HepG2 (cell line): ENCODE data around the gene NAALAD2. TPM values are rescaled to one million over a fixed set of nuclear protein-coding genes. Genes with fewer than 3 reads are reported as not detected.

Experiments
- CENPT ChIP-seq: sonication (generic); formaldehyde crosslinking; IDR thresholded peaks from 2 replicates; pipeline ENCODE4 v1.8.0; 2022; ENCODE audit warnings: low read depth, mild to moderate bottlenecking, moderate library complexity, missing genetic modification reagents
- CREM ChIP-seq, 2 experiments: sonication (generic) in 1 of 2; formaldehyde crosslinking in 1 of 2; IDR thresholded peaks; 2 replicates each; pipeline versions ENCODE4 v1.4.0 to v1.6.1; 2016 to 2020; ENCODE audit warnings: antibody characterized with exemption in 1 of 2, mild to moderate bottlenecking in 1 of 2, missing genetic modification reagents in 1 of 2
- ETV6 ChIP-seq: sonication (generic); formaldehyde crosslinking; conservative IDR thresholded peaks from 2 replicates; pipeline ENCODE4 v1.4.0; 2020; ENCODE audit warnings: missing genetic modification reagents
- KMT2B ChIP-seq: IDR thresholded peaks from 2 replicates; pipeline ENCODE4 v1.6.1; 2016; ENCODE audit warnings: missing genetic modification reagents, missing compliant biosample characterization
- MLX ChIP-seq: IDR thresholded peaks from 2 replicates; pipeline ENCODE4 v1.6.1; 2016
- MLXIP ChIP-seq: sonication (generic); formaldehyde crosslinking; IDR thresholded peaks from 2 replicates; pipeline ENCODE4 v1.9.0; 2021; ENCODE audit warnings: missing genetic modification reagents, borderline replicate concordance
- RFX1 ChIP-seq: fragments of 450-650 bp; IDR thresholded peaks from 2 replicates; pipeline ENCODE4 v1.6.1; 2017
- SAFB2 ChIP-seq: sonication (generic); formaldehyde crosslinking; IDR thresholded peaks from 2 replicates; pipeline ENCODE4 v1.5.1; 2020; ENCODE audit warnings: missing genetic modification reagents, low read depth, mild to moderate bottlenecking, borderline replicate concordance
- SPEN ChIP-seq: sonication (generic); formaldehyde crosslinking; IDR thresholded peaks from 2 replicates; pipeline ENCODE4 v1.5.1; 2020; ENCODE audit warnings: low read depth, mild to moderate bottlenecking, missing genetic modification reagents
- STAT5B ChIP-seq: sonication (generic); formaldehyde crosslinking; IDR thresholded peaks from 2 replicates; pipeline ENCODE4 v1.4.0; 2020; ENCODE audit warnings: missing genetic modification reagents
- TEF ChIP-seq: sonication (generic); formaldehyde crosslinking; IDR thresholded peaks from 2 replicates; pipeline ENCODE4 v1.5.0; 2020; ENCODE audit warnings: missing genetic modification reagents
- U2AF1 ChIP-seq: fragments of 200-400 bp; formaldehyde crosslinking; optimal IDR thresholded peaks from 2 replicates; pipeline ENCODE3; 2017; ENCODE audit warnings: mild to moderate bottlenecking, low read depth, low read length
- XRCC5 ChIP-seq: fragments of 200-400 bp; formaldehyde crosslinking; optimal IDR thresholded peaks from 2 replicates; pipeline ENCODE3; 2017; ENCODE audit warnings: mild to moderate bottlenecking, low read length
- ZFY ChIP-seq: sonication (generic); formaldehyde crosslinking; IDR thresholded peaks from 2 replicates; pipeline ENCODE4 v1.4.0; 2020; ENCODE audit warnings: missing genetic modification reagents
- ZIK1 ChIP-seq: sonication (generic); formaldehyde crosslinking; IDR thresholded peaks from 2 replicates; pipeline ENCODE4 v1.5.0; 2020; ENCODE audit warnings: mild to moderate bottlenecking, low read depth, missing genetic modification reagents, borderline replicate concordance
- ZNF235 ChIP-seq: sonication (generic); formaldehyde crosslinking; IDR thresholded peaks from 2 replicates; pipeline ENCODE4 v1.8.1; 2023; ENCODE audit warnings: mild to moderate bottlenecking, missing genetic modification reagents, borderline replicate concordance
- ZNF260 ChIP-seq: sonication (generic); formaldehyde crosslinking; IDR thresholded peaks from 2 replicates; pipeline ENCODE4 v1.4.0; 2020; ENCODE audit warnings: missing genetic modification reagents, low read depth, mild to moderate bottlenecking, borderline replicate concordance
- ZNF331 ChIP-seq: sonication (generic); formaldehyde crosslinking; IDR thresholded peaks from 2 replicates; pipeline ENCODE4 v1.4.0; 2020; ENCODE audit warnings: missing genetic modification reagents
- ZNF33B ChIP-seq: sonication (generic); formaldehyde crosslinking; IDR thresholded peaks from 2 replicates; pipeline ENCODE4 v1.5.1; 2020; ENCODE audit warnings: mild to moderate bottlenecking, missing genetic modification reagents
- ZNF546 ChIP-seq: sonication (generic); formaldehyde crosslinking; conservative IDR thresholded peaks from 2 replicates; pipeline ENCODE4 v1.8.1; 2023; ENCODE audit warnings: mild to moderate bottlenecking, missing genetic modification reagents
- ZNF597 ChIP-seq: sonication (generic); formaldehyde crosslinking; IDR thresholded peaks from 2 replicates; pipeline ENCODE4 v1.5.0; 2020; ENCODE audit warnings: missing genetic modification reagents
- ZUFSP ChIP-seq: sonication (generic); formaldehyde crosslinking; IDR thresholded peaks from 2 replicates; pipeline ENCODE4 v1.9.0; 2021; ENCODE audit warnings: missing genetic modification reagents, mild to moderate bottlenecking, borderline replicate concordance
- polyA plus RNA-seq, 8 experiments: library from polyadenylated mRNA; depleted of rRNA in 3 of 8; stranded (reverse) in 7 of 8; unstranded in 1 of 8; fragments of >200 nt; fragmentation: Illumina TruSeq in 4 of 8; extraction: Trizol in 4 of 8; gene quantifications; 2 replicates each; pipeline versions ENCODE4 v1.2.1 to v1.2.3, GENCODE V29; 2011 to 2016; ENCODE audit warnings: low read depth in 4 of 8, missing spikeins in 1 of 8, mixed read lengths in 1 of 8; ENCODE audit not compliant: insufficient read depth in 1 of 8
- total RNA-seq, 5 experiments: library from RNA; depleted of rRNA; stranded (reverse); fragments of >200 nt; fragmentation: Illumina TruSeq; extraction: Trizol; gene quantifications; 2 replicates each; pipeline ENCODE4 v1.2.3, GENCODE V29; 2016; ENCODE audit warnings: low read depth in 1 of 5

Gene NAALAD2
- total and polyA plus RNA-seq, 2 of the 13 experiments (the other 11 are each of a cell fraction or from before 2014, with no cell fraction given) = 8.0 to 8.9 TPM

GRCh38 chr11:90222459-90223247, 88.2 kb downstream of the NAALAD2 start, which contains the start of gene CHORDC1 (continued):
- no peak; the same call in 1 of the 2 replicates for TF ChIP-seq RFX1
- TF ChIP-seq SPEN (CRISPR knock-in tag) = peak; percentile 78; the same call in 1 of the 2 replicates
- peak; percentile 87 for TF ChIP-seq ZFY
- no peak for TF ChIP-seq ZNF33B
- TF ChIP-seq KMT2B (CRISPR knock-in tag) = peak; percentile 91
- no peak for TF ChIP-seq MLX
- no peak for TF ChIP-seq ZUFSP (CRISPR knock-in tag)
- peak; percentile 87 for TF ChIP-seq ZIK1 (CRISPR knock-in tag)
- TF ChIP-seq ETV6 (CRISPR knock-in tag) = no peak
- no peak; the same call in 1 of the 2 replicates for TF ChIP-seq TEF (CRISPR knock-in tag)
- TF ChIP-seq STAT5B (CRISPR knock-in tag) = no peak
- TF ChIP-seq ZNF331 (CRISPR knock-in tag) = no peak
- TF ChIP-seq SAFB2 (CRISPR knock-in tag) = peak; percentile 61; the same call in 1 of the 2 replicates
- TF ChIP-seq ZNF260 (CRISPR knock-in tag) = no peak
- no peak for TF ChIP-seq CENPT (CRISPR knock-in tag)
- no peak for TF ChIP-seq U2AF1
- 0 out of 2 replicates have a peak, but pooled peaks have one; percentile 42 for TF ChIP-seq ZNF235 (CRISPR knock-in tag)
- TF ChIP-seq MLXIP = no peak
- no peak for TF ChIP-seq XRCC5
- TF ChIP-seq ZNF546 (CRISPR knock-in tag) = no peak
- TF ChIP-seq CREM (IDR thresholded peaks at IDR 0.05) = peak; percentile 58; the same call in 1 of the 2 replicates
- no peak for TF ChIP-seq CREM (CRISPR knock-in tag; IDR thresholded peaks at IDR 0.05)
- TF ChIP-seq ZNF597 (CRISPR knock-in tag) = no peak
